Measurements from ENCODE around the gene DCAF7. TPM values are rescaled to one million over a fixed set of nuclear protein-coding genes. Genes with fewer than 3 reads are reported as not detected.

DCAF7 gene
- total RNA-seq, 1 experiment from 2014 or later, result 144 TPM

GRCh38 chr17:63631062-63631461 lies 80.8 kb downstream of the DCAF7 start:
- no peak overlapping the region for H3K4me2 ChIP-seq (ENCODE audit: low read length)
- ATAC-seq, result no peak

GRCh38 chr17:63631626-63632025 lies 81.3 kb downstream of the DCAF7 start:
- ChIA-PET CTCF (no interaction called here), RAD21 (ENCODE audit: low non-redundant PET in 1 of 2, low total read pairs in 2 of 2, uncharacterized antibody in 2 of 2, unreplicated experiment in 2 of 2) (no interaction called here), POLR2A (no interaction called here)
- ATAC-seq (no peak), DNase-seq (ENCODE audit: low read depth, low spot score) (no peak)
- intact Hi-C loops (cut with micrococcal nuclease), result no loop called here
- Histone ChIP-seq H3K4me2 (ENCODE audit: low read length) (no peak overlapping the region), H3K4me3 (replicated peaks in 1 of 2; ENCODE audit: low read depth in 1 of 2, low read length in 2 of 2) (no peak overlapping the region), H3K9me2 (ENCODE audit: insufficient read depth) (no peaks in the 10 kb centered on the region), H3K9ac (ENCODE audit: low read length) (no peak overlapping the region), H3K4me1 (ENCODE audit: control insufficient read depth in 1 of 2, insufficient read depth in 2 of 2, low read length in 2 of 2) (no peaks in the 10 kb centered on the region), H3K79me2 (ENCODE audit: insufficient read depth, low read length) (no peaks in the 10 kb centered on the region), H3K27me3 (ENCODE audit: insufficient read depth, low read length) (no peaks in the 10 kb centered on the region), H4K20me1 (ENCODE audit: insufficient read depth) (no peaks in the 10 kb centered on the region), H3K9me3 (ENCODE audit: control insufficient read depth in 1 of 2, insufficient read depth in 1 of 2, low read depth in 1 of 2, low read length in 2 of 2) (no peaks in the 10 kb centered on the region), H3K36me3 (ENCODE audit: control insufficient read depth in 1 of 2, insufficient read depth in 2 of 2, low read length in 2 of 2) (no peaks in the 10 kb centered on the region), H2AFZ (ENCODE audit: low read depth, low read length, poor library complexity, severe bottlenecking) (no peak overlapping the region), H3K27ac (ENCODE audit: low read depth, low read length) (no peak overlapping the region)
- BruUV-seq (replicated peaks), result no TSS peak
- no peak for TF ChIP-seq POLR2A (IDR thresholded peaks at IDR 0.05; ENCODE audit: borderline replicate concordance, extremely low read depth, insufficient read depth, insufficient read length)
- TF ChIP-seq SIN3A (IDR thresholded peaks at IDR 0.05; ENCODE audit: low read depth), result no peak
- TF ChIP-seq POLR2AphosphoS5 (IDR thresholded peaks at IDR 0.05; ENCODE audit: low read depth, low read length), result no peak
- TF ChIP-seq REST (IDR thresholded peaks at IDR 0.05; ENCODE audit: low read depth), result no peak
- no peak for TF ChIP-seq TCF7L2 (IDR thresholded peaks at IDR 0.05; ENCODE audit: borderline replicate concordance, extremely low read depth, insufficient read depth, insufficient read length)
- no peak for TF ChIP-seq CEBPB (IDR thresholded peaks at IDR 0.05; ENCODE audit: low read depth)
- TF ChIP-seq EZH2 (IDR thresholded peaks at IDR 0.05), result no peak
- no peak for TF ChIP-seq ELF1 (IDR thresholded peaks at IDR 0.05; ENCODE audit: borderline replicate concordance, low read depth)
- no peak for TF ChIP-seq MAX (IDR thresholded peaks at IDR 0.05)
- TF ChIP-seq ZNF274 (IDR thresholded peaks at IDR 0.05; ENCODE audit: low read depth, low read length), result no peak
- TF ChIP-seq ZBTB33 (IDR thresholded peaks at IDR 0.05; ENCODE audit: extremely low read depth, insufficient replicate concordance, low read length), result no peak
- TF ChIP-seq CBX3 (IDR thresholded peaks at IDR 0.05; ENCODE audit: low read depth), result no peak
- no peak for TF ChIP-seq EGR1 (IDR thresholded peaks at IDR 0.05; ENCODE audit: low read depth)
- TF ChIP-seq SRF (IDR thresholded peaks at IDR 0.05; ENCODE audit: low read depth), result no peak

More at GRCh38 chr17:63631062-63631461, 80.8 kb downstream of the DCAF7 start:
- no peaks in the 10 kb centered on the region for H3K9me3 ChIP-seq (ENCODE audit: control insufficient read depth in 1 of 2, insufficient read depth in 1 of 2, low read depth in 1 of 2, low read length in 2 of 2)
- ChIA-PET RAD21 (ENCODE audit: low non-redundant PET in 1 of 2, low total read pairs in 2 of 2, uncharacterized antibody in 2 of 2, unreplicated experiment in 2 of 2) (no interaction called here), POLR2A (interaction anchor here (1.0 kb wide), 1 partner anchor 10 kb away, joined by 3 read pairs; the partner anchor contains the start of gene MAP3K3), CTCF (no interaction called here)
- no peak overlapping the region for H2AFZ ChIP-seq (ENCODE audit: low read depth, low read length, poor library complexity, severe bottlenecking)
- H3K9me2 ChIP-seq (ENCODE audit: insufficient read depth), result no peaks in the 10 kb centered on the region
- no peak overlapping the region for H3K4me3 ChIP-seq (replicated peaks in 1 of 2; ENCODE audit: low read depth in 1 of 2, low read length in 2 of 2)
- no peaks in the 10 kb centered on the region for H4K20me1 ChIP-seq (ENCODE audit: insufficient read depth)
- DNase-seq (ENCODE audit: low read depth, low spot score), result no peak
- no peaks in the 10 kb centered on the region for H3K36me3 ChIP-seq (ENCODE audit: control insufficient read depth in 1 of 2, insufficient read depth in 2 of 2, low read length in 2 of 2)
- no peaks in the 10 kb centered on the region for H3K4me1 ChIP-seq (ENCODE audit: control insufficient read depth in 1 of 2, insufficient read depth in 2 of 2, low read length in 2 of 2)
- BruUV-seq (replicated peaks), result no TSS peak
- no peaks in the 10 kb centered on the region for H3K79me2 ChIP-seq (ENCODE audit: insufficient read depth, low read length)
- intact Hi-C loops (cut with micrococcal nuclease), result no loop called here
- no peak overlapping the region for H3K27ac ChIP-seq (ENCODE audit: low read depth, low read length)
- H3K9ac ChIP-seq (ENCODE audit: low read length), result no peak overlapping the region
- TF ChIP-seq JUND (IDR thresholded peaks at IDR 0.05) (no peak), YY1 (IDR thresholded peaks at IDR 0.05; ENCODE audit: extremely low read depth, insufficient replicate concordance, low read depth, low read length) (no peak), RAD21 (IDR thresholded peaks at IDR 0.05; ENCODE audit: low read depth) (no peak), FOSL1 (IDR thresholded peaks at IDR 0.05; ENCODE audit: low read depth) (no peak), MAX (IDR thresholded peaks at IDR 0.05) (no peak)
- no peaks in the 10 kb centered on the region for H3K27me3 ChIP-seq (ENCODE audit: insufficient read depth, low read length)
